NCI-H1930 (cell line): ENCODE measurements around the gene KIF26B.
"Not testable (repeated sequence)": the region's sequence is repeated elsewhere in the genome, so short reads cannot be mapped to it uniquely, and the experiment has no call there.

ENCODE experiments used
- DNase-seq, 2 experiments: peaks; one replicate each; lab custom pipeline; 2025; lab: John Stamatoyannopoulos, UW

KIF26B gene

DNA sequence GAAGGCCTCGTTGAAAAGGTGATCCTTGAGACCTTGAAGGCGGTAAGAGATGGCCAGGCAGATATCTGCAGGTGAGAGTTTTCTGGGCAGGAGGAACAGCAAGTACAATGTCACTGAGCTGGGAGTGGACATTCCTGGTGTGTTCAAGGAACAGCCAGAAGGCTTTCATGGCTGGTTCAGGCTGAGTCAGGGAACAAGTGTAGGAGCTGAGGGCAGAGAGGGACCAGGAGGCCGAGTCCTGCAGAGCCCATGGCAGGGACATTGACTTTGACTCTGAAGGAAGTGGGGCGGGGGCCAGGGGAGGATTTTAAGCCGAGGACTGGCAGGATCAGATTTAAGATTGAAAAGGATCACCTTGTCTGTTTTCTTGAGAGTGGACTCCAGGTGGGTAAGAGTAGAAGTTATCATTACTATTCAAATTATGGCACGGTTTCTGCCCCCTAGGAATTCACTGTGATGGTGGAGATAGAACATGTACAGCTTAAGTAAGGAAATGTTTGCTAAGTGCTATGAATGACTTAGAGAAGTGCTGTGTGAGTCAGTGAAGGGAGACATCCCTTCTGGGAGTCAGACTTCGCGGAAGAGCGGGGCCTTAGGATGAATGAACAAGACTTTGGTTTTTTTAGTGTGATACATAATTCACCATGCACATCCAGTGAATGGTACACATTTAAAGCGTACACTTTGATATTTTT is 202.3 kb downstream of the KIF26B start:
- DNase-seq, result no peak

- not testable (repeated sequence) for DNase-seq
Observed at GRCh38 chr1:245359101-245359680, 204.4 kb downstream of the KIF26B start.

- DNase-seq, result no peak
Observed at GRCh38 chr1:245361065-245361464, 206.3 kb downstream of the KIF26B start.

DNA sequence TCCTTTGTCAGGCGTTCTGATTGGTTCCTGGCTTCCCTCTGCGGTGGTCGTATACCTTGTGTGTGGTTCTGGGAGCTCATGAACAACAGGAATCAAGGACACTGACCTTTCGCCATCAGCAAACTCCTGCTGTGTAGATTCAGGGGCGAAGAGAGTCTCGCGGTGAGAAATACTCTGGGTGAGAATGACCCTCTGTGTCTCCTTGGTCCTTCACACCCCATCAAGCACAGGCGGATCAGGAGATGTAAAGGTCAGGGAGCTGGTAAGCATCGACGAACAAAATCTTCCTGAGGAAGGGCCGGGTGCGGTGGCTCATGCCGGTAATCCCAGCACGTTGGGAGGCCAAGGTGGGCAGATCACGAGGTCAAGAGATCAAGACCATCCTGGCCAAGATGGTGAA is 207.2 kb downstream of the KIF26B start:
- no peak for DNase-seq

DNA sequence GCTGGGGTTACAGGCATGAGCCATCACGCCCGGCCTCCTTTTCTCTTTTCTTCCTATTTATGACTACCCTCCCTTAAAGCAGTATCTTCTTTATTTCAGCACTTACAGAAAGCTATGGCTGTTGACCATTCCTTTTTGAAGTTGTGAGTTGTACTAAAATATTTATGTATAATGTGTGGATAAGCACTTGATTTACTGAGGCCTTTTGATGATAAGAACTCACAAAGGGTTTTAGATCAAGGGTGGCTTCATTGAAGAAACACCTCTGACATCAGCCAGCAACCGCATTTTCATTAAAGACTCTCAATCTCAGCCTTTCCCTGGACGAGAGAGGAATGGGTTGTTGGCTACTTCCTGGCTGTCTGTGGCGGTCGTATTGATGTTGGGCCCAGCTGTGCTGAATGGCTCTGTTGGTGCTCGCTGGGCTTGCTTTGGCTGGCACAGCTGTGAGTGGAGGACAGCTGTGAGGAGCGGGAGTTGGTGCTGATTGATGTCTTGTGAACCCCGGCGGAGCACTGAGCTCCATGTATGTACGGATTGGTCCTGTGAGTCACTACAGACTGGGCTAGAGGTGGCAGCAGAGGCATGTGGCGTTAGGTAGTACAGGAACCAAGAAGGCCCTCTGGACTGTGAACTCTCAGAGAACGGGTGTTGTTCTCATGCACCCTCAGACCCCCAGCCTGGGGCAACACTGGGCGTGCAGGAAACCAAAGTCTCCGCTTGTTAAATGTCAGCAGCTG is 208.8 kb downstream of the KIF26B start:
- no peak for DNase-seq

- DNase-seq, result no peak
Observed at GRCh38 chr1:245365095-245366020, 210.6 kb downstream of the KIF26B start.

- no peak for DNase-seq
Observed at GRCh38 chr1:245366886-245367285, 212.1 kb downstream of the KIF26B start.

- DNase-seq, result no peak
Observed at GRCh38 chr1:245370175-245370825, 215.5 kb downstream of the KIF26B start.

- no peak for DNase-seq
Observed at GRCh38 chr1:245370905-245371581, 216.3 kb downstream of the KIF26B start.

GRCh38 chr1:245373131-245373530 is 218.3 kb downstream of the KIF26B start:
- DNase-seq, result no peak

GRCh38 chr1:245375789-245376460 is 221.1 kb downstream of the KIF26B start:
- DNase-seq, result no peak

DNA sequence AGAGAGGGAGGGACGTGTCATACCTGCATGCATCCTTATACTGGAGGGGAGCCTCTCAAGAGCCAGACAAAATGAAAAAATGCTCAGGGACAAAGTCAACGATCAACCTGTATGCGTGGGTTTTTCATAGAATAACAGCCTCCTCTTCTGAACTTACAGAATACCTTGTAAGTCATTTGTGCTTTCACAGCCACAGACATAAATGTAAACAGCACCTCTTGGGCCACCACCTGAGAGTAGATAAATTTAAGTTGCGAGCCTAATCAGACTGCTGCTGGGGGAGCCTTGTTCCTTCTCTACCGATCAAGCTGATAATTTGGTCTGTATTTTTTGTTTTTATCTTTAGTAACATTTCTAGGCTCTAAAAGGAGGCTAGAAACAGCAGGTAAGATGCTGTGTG is 223.1 kb downstream of the KIF26B start:
- no peak for DNase-seq

GRCh38 chr1:245378311-245378722 is 223.5 kb downstream of the KIF26B start:
- no peak for DNase-seq

DNA sequence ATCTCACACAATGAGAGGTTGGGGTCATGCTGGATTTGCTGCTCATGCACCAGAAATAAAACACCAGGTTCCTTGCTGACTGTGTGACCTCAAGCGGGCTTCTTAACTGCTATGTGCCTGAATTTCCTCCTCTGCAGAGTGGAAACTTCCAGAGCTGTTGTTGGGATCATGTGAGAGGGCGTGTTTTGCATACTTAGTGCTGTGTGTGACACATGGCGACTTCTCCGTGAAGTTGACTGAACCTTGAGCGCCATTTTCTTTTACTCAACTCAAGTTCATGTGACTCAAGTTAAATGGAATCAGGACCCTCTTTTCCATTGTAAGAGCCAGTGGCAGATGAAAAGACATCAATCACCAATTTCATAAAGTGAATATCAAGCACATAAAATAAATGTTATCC is 224.0 kb downstream of the KIF26B start:
- no peak for DNase-seq

- no peak for DNase-seq
Observed at GRCh38 chr1:245380790-245381535, 226.2 kb downstream of the KIF26B start.

DNA sequence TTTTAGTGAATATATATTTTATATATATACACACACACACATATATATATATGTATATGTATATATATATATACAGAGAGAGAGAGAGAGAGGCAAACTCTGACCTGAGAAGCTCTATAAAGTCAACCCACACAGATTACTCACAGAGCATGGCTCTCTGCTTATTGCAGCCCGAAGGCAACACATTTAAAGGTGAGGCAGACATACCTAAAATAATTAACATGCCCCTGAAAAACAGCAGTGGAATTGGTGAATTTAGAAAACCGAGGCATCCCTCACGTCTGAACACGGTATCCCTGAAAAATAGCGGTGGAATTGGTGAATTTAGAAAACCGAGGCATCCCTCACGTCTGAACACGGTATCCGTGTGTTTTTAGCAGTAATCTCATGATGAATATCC is 228.2 kb downstream of the KIF26B start:
- DNase-seq, result no peak

GRCh38 chr1:245383396-245384330 is 228.9 kb downstream of the KIF26B start:
- no peak for DNase-seq

GRCh38 chr1:245386297-245386971 is 231.6 kb downstream of the KIF26B start:
- no peak for DNase-seq
